PC-9 (cell line): ENCODE data around the gene ASRGL1. TPM values are rescaled to one million over a fixed set of nuclear protein-coding genes. Genes with fewer than 3 reads are reported as not detected.
A peak's percentile ranks its signal among the peaks of the same experiment; 100 is the strongest.

Source experiments
- BruUV-seq: library from RNA; stranded (reverse); fragments of 400-500 nt; replicated peaks from 2 replicates; lab custom pipeline; 2021; lab: Mats Ljungman, UMichigan
- CTCF ChIA-PET: fragments of 300-600 bp; sonication (Branson Sonifier 250); formaldehyde crosslinking; loops from one replicate; lab custom pipeline; 2022; ENCODE audit warnings: antibody characterized with exemption; lab: Charles Lee
- POLR2A ChIA-PET: fragments of 300-600 bp; sonication (Branson Sonifier 250); formaldehyde crosslinking; loops from one replicate; lab custom pipeline; 2022; ENCODE audit warnings: antibody characterized with exemption; ENCODE audit not compliant: unreplicated experiment; lab: Charles Lee
- DNase-seq, 2 experiments: peaks; one replicate each; pipeline versions ENCODE4 v3.0.0 to v3.0.0-alpha.2; 2015 to 2022; ENCODE audit warnings: mixed read lengths in 1 of 2
- H2AFZ ChIP-seq: fragments of 200-600 bp; sonication (generic); 2 replicates; pipeline ENCODE4 v1.8.1; 2017; ENCODE audit warnings: antibody characterized with exemption
- H3F3A ChIP-seq: fragments of 200-600 bp; sonication (generic); 2 replicates; pipeline ENCODE4 v1.8.1; 2017; ENCODE audit warnings: antibody characterized with exemption, mild to moderate bottlenecking, low read depth; ENCODE audit not compliant: insufficient read depth
- H3K27ac ChIP-seq: fragments of 200-600 bp; sonication (generic); 2 replicates; pipeline ENCODE4 v1.6.1; 2016; ENCODE audit warnings: mixed run types
- H3K27me3 ChIP-seq: fragments of 200-600 bp; sonication (generic); 2 replicates; pipeline ENCODE4 v1.6.1; 2016; ENCODE audit warnings: low read depth, mixed run types; ENCODE audit not compliant: insufficient read depth
- H3K36me3 ChIP-seq: fragments of 200-600 bp; sonication (generic); 2 replicates; pipeline ENCODE4 v1.6.1; 2016; ENCODE audit warnings: low read depth, mixed run types
- H3K4me1 ChIP-seq: fragments of 200-600 bp; sonication (generic); replicated peaks from 2 replicates; pipeline ENCODE4 v1.6.1; 2016; ENCODE audit warnings: mixed run types; ENCODE audit not compliant: insufficient read depth
- H3K4me2 ChIP-seq: fragments of 200-600 bp; sonication (generic); 2 replicates; pipeline ENCODE4 v1.6.1; 2017; ENCODE audit warnings: mixed run types
- H3K4me3 ChIP-seq: fragments of 200-600 bp; sonication (generic); 2 replicates; pipeline ENCODE4 v1.6.1; 2016; ENCODE audit warnings: mixed run types
- H3K79me2 ChIP-seq: fragments of 200-600 bp; sonication (generic); 2 replicates; pipeline ENCODE4 v1.6.1; 2017; ENCODE audit warnings: low read depth, mixed run types
- H3K9me2 ChIP-seq: fragments of 200-600 bp; sonication (generic); 2 replicates; pipeline ENCODE4 v1.8.1; 2017; ENCODE audit warnings: mild to moderate bottlenecking; ENCODE audit not compliant: insufficient read depth
- H3K9me3 ChIP-seq: fragments of 200-600 bp; sonication (generic); 2 replicates; pipeline ENCODE4 v1.8.1; 2016; ENCODE audit warnings: low read depth; ENCODE audit not compliant: insufficient read depth
- H4K20me1 ChIP-seq: fragments of 200-600 bp; sonication (generic); 2 replicates; pipeline ENCODE4 v1.8.1; 2017; ENCODE audit not compliant: insufficient read depth
- CTCF ChIP-seq: fragments of 200-600 bp; sonication (generic); conservative IDR thresholded peaks from 2 replicates; pipeline ENCODE4 v1.6.1; 2017; ENCODE audit warnings: mixed run types, antibody characterized with exemption, mild to moderate bottlenecking, moderate library complexity
- EZH2 ChIP-seq: fragments of 200-600 bp; sonication (generic); IDR thresholded peaks from 2 replicates; pipeline ENCODE4 v1.8.0; 2017; ENCODE audit warnings: antibody characterized with exemption, low read depth
- intact Hi-C: fragments of 100-400 bp; cut with micrococcal nuclease; formaldehyde crosslinking; loops from one replicate; pipeline ENCODE4 v1.10.0; 2022; ENCODE audit not compliant: unreplicated experiment
- total RNA-seq: library from RNA; stranded (reverse); gene quantifications from 2 replicates; pipeline ENCODE4 v1.2.3, GENCODE V29; 2021

ASRGL1 gene
- total RNA-seq, 1 experiment from 2014 or later: 8.4 TPM

DNA sequence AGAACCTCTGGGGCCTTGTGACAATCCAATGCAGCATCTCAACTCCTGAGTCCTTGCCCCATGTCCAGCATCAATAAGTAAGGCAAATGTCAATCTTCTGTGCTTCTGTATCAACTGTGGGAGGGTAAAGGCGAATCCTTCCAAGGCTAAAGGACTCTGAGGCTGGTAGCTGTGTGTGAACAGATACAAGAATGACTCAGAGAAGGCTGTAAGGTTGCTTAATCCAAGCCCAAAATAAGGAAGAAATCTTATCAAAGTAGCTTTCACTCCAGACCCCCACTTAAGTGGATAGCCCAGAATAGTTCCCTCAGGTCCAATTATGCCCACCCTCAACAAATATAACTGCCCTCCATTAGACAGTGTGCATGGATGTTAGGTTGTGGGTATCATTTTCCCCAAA is 53.5 kb downstream of the ASRGL1 start:
- Histone ChIP-seq H2AFZ (no peak overlapping the region), H4K20me1 (no peaks in the 10 kb centered on the region), H3K27ac (no peak overlapping the region), H3K27me3 (no peaks in the 10 kb centered on the region), H3F3A (peaks cover 29% of the 10 kb centered on the region; the same call in 1 of the 2 replicates), H3K36me3 (no peaks in the 10 kb centered on the region), H3K79me2 (no peaks in the 10 kb centered on the region), H3K4me2 (no peak overlapping the region), H3K4me1 (peaks cover 20% of the 10 kb centered on the region), H3K9me2 (no peaks in the 10 kb centered on the region), H3K4me3 (no peak overlapping the region), H3K9me3 (no peaks in the 10 kb centered on the region)
- BruUV-seq: no TSS peak
- no peak for TF ChIP-seq EZH2
- no peak for TF ChIP-seq CTCF
- ChIA-PET POLR2A (interaction anchor here (0.6 kb wide), 1 partner anchor 461 kb away, joined by 3 read pairs; no protein-coding TSS in a partner anchor), CTCF (interaction anchor here (0.5 to 1.0 kb wide), 2 partner anchors 92 to 490 kb away, joined by 3 to 5 read pairs; partner anchors contain the start of gene SLC3A2)
- intact Hi-C loops: loop anchor here (5.0 kb wide), 1 partner anchor 397 kb away; the partner anchor contains the start of gene TMEM179B
- DNase-seq: no peak

- Histone ChIP-seq H3K4me3 (no peak overlapping the region), H3F3A (peaks cover 29% of the 10 kb centered on the region; the same call in 1 of the 2 replicates), H3K9me3 (no peaks in the 10 kb centered on the region), H4K20me1 (no peaks in the 10 kb centered on the region), H3K4me1 (peaks cover 27% of the 10 kb centered on the region), H3K36me3 (no peaks in the 10 kb centered on the region), H2AFZ (no peak overlapping the region), H3K27ac (no peak overlapping the region), H3K27me3 (no peaks in the 10 kb centered on the region), H3K79me2 (no peaks in the 10 kb centered on the region), H3K4me2 (no peak overlapping the region), H3K9me2 (no peaks in the 10 kb centered on the region)
- ChIA-PET CTCF (interaction anchor here (0.6 kb wide), 1 partner anchor 271 kb away, joined by 3 read pairs; no protein-coding TSS in a partner anchor), POLR2A (interaction anchor here (0.6 to 0.7 kb wide), 2 partner anchors 172 to 261 kb away, joined by 3 to 4 read pairs; partner anchors contain the start of gene INTS5)
- no peak for DNase-seq
- no TSS peak for BruUV-seq
- intact Hi-C loops: loop anchor here (5.0 kb wide), 1 partner anchor 395 kb away; the partner anchor contains the start of gene TMEM179B
- TF ChIP-seq CTCF (no peak), EZH2 (no peak)
These were observed 54.6 kb downstream of the ASRGL1 start for GRCh38 chr11:62391642-62392425.

- intact Hi-C loops: loop anchor here (5.0 kb wide), 1 partner anchor 395 kb away; the partner anchor contains the start of gene TMEM179B
- CTCF ChIA-PET: interaction anchor here (0.5 to 0.6 kb wide), 2 partner anchors 156 to 271 kb away, joined by 3 read pairs; no protein-coding TSS in a partner anchor
- Histone ChIP-seq H3F3A (peaks cover 29% of the 10 kb centered on the region; the same call in 1 of the 2 replicates), H3K79me2 (no peaks in the 10 kb centered on the region), H3K9me2 (no peaks in the 10 kb centered on the region), H3K4me2 (no peak overlapping the region), H3K36me3 (no peaks in the 10 kb centered on the region), H3K27ac (peak overlapping the region; percentile 69), H3K27me3 (no peaks in the 10 kb centered on the region), H3K4me1 (peaks cover 27% of the 10 kb centered on the region), H4K20me1 (no peaks in the 10 kb centered on the region), H3K9me3 (no peaks in the 10 kb centered on the region), H3K4me3 (no peak overlapping the region), H2AFZ (no peak overlapping the region)
- no peak for TF ChIP-seq EZH2
- no peak for TF ChIP-seq CTCF
- no peak for DNase-seq
- POLR2A ChIA-PET: interaction anchor here (0.7 kb wide), 1 partner anchor 261 kb away, joined by 3 read pairs; the partner anchor contains the start of gene INTS5
- no TSS peak for BruUV-seq
These were observed 55.3 kb downstream of the ASRGL1 start for GRCh38 chr11:62392506-62392905.
